CD4-positive, alpha-beta T cell treated with Interleukin-6 for 4 hours (primary cell): ENCODE measurements around the gene TUBB.
"Not testable (repeated sequence)": the region's sequence is repeated elsewhere in the genome, so short reads cannot be mapped to it uniquely, and the experiment has no call there.

Experiments used
- DNase-seq: peaks from one replicate; pipeline ENCODE4 v3.0.0-alpha.2; 2020; ENCODE audit warnings: mixed read lengths

TUBB gene

DNA sequence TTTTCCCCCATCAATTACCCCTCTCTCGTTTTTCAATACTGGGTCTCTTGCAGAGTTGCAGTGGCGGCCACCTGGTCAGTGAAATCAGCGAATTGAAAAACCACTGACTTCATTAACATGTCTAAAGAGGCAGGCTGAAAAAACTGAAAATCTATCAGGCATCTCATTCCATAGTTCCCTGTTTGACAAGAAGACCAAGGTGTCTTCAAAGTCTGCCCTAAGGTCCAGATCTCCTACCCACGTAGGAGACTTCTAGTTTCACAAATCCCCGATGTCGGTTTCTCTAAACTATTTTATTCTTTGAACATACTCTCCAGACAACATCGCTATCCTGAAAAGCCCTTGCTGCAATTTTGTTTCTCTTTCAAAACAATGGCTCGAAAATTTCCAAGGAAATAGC is 796 bp upstream of the TUBB start:
- DNase-seq = no peak

DNA sequence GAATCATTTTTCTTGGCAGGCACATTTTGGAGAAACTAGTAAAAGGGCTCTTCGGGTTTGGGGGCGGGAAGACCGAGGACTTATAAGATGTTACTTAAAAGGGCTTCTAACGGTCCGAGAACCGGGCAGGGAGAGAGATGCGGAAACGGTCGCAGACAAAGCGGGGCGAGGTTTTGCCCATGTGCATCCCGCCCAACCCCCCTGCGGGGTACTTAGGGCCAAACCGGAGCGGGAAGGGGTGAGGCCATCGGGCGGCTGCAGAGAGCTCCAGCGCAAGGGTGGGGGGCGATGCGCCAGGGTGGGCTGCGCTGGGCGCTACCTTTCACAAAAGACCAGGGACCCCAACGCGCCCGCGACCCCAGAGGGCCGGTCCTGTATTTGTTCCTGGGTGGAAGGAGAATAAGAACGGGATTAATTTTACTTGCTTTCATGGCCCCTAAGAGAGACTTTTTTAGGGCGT is 616 bp downstream of the TUBB start:
- DNase-seq = peak; percentile 67

DNA sequence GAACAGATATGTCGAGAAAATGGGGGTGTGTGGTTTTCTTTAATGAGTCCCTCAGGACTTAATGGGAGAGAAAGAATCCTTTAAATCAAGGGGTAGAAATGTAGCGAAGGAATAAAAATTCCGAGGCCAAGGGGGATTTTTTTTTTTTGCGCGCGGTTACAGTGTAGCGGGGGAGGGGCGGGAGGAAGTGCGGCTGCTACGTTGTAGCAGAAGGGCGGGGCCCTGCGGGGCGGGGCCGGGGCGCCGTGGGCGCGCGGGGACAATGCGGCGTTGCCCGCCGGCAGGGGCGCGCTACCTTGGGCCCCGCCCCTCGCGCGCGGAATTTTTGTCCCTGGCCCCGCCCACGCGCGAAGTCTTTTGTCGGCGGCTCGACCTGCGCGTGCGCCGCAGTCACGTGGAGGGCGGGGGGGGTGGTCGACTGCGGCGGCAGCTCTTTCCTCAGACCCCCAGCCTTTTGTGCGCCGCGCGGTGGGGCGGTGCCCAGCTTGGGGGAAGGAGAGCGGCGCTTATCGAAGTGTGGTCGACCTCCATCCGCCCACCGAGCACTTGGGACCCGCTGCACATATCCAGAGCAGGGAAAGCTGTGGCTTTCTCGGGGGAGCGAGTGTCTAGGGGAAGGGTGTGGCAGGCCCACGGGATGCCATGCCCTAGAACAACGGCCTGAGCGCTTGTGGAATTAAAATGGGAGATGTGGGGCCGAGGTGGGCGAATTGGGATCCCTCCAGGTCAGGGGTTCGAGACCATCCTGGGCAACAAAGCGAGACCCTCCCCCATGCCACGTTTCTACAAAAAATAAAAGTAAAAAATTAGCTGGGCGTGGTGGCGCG is 1.3 kb downstream of the TUBB start:
- peak; percentile 97 for DNase-seq

DNA sequence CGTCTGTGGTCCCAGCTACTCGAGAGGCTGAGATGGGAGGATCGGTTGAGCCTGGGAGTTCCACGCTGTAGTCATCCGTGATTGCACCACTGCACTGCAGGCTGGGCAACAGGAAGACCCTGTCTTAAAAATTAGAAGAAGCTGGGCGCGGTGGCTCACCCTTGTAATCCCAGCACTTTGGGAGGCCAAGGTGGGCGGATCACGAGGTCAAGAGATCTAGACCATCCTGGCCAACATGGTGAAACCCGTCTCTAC is 1.8 kb downstream of the TUBB start:
- DNase-seq = not testable (repeated sequence)

DNA sequence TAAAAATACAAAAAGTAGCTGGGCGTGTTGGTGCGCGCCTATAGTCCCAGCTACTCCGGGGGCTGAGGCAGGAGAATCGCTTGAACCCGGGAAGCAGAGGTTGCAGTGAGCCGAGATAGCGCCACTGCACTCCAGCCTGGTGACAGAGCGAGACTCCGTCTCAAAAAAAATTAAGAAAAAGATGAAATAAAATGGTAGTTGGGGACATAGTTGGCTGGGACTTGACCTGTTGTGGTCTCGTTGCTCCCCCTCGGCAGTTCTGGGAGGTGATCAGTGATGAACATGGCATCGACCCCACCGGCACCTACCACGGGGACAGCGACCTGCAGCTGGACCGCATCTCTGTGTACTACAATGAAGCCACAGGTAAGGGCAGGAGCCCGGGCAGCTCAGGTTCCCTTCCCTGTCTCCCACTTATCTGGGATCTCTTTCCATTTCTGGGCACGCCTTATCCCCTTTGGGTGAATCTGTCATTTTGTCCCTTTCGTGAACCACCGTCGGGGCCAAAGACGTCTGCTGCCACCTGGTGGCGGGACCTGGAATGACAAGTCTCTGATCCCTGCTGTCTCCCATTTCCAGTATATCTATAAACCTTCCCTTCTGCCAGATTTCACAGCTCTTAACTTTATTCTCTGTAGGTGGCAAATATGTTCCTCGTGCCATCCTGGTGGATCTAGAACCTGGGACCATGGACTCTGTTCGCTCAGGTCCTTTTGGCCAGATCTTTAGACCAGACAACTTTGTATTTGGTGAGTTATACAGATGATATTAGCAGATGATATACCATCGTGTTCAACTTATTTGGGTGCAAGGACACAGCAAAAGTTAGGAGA is 2.3 kb downstream of the TUBB start:
- peak; percentile 86 for DNase-seq

DNA sequence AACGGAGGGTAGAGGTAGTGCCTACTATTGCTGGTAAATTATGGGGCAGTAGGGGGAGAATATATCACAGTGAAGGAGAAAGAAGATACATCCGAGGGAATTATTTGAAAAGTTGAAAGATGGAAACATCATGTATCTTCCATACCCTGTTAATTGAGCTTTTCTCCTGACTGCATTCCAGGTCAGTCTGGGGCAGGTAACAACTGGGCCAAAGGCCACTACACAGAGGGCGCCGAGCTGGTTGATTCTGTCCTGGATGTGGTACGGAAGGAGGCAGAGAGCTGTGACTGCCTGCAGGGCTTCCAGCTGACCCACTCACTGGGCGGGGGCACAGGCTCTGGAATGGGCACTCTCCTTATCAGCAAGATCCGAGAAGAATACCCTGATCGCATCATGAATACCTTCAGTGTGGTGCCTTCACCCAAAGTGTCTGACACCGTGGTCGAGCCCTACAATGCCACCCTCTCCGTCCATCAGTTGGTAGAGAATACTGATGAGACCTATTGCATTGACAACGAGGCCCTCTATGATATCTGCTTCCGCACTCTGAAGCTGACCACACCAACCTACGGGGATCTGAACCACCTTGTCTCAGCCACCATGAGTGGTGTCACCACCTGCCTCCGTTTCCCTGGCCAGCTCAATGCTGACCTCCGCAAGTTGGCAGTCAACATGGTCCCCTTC is 3.1 kb downstream of the TUBB start:
- DNase-seq = not testable (repeated sequence)

DNA sequence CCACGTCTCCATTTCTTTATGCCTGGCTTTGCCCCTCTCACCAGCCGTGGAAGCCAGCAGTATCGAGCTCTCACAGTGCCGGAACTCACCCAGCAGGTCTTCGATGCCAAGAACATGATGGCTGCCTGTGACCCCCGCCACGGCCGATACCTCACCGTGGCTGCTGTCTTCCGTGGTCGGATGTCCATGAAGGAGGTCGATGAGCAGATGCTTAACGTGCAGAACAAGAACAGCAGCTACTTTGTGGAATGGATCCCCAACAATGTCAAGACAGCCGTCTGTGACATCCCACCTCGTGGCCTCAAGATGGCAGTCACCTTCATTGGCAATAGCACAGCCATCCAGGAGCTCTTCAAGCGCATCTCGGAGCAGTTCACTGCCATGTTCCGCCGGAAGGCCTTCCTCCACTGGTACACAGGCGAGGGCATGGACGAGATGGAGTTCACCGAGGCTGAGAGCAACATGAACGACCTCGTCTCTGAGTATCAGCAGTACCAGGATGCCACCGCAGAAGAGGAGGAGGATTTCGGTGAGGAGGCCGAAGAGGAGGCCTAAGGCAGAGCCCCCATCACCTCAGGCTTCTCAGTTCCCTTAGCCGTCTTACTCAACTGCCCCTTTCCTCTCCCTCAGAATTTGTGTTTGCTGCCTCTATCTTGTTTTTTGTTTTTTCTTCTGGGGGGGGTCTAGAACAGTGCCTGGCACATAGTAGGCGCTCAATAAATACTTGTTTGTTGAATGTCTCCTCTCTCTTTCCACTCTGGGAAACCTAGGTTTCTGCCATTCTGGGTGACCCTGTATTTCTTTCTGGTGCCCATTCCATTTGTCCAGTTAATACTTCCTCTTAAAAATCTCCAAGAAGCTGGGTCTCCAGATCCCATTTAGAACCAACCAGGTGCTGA is 3.9 kb downstream of the TUBB start:
- not testable (repeated sequence) for DNase-seq

DNA sequence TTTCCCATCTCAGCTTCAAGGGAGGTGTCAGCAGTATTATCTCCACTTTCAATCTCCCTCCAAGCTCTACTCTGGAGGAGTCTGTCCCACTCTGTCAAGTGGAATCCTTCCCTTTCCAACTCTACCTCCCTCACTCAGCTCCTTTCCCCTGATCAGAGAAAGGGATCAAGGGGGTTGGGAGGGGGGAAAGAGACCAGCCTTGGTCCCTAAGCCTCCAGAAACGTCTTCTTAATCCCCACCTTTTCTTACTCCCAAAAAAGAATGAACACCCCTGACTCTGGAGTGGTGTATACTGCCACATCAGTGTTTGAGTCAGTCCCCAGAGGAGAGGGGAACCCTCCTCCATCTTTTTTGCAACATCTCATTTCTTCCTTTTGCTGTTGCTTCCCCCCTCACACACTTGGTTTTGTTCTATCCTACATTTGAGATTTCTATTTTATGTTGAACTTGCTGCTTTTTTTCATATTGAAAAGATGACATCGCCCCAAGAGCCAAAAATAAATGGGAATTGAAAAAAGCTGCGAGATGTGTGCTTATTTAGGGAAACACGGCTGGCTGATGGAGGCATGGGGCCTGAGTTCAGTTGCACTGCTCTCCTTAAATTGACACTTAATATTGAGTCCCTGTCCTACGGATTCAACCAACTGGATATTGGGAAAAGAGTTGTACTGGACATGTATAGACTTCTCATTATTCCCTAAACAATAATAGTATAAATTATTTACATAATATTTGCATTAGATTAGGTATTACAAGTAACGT is 4.9 kb downstream of the TUBB start:
- no peak for DNase-seq

DNA sequence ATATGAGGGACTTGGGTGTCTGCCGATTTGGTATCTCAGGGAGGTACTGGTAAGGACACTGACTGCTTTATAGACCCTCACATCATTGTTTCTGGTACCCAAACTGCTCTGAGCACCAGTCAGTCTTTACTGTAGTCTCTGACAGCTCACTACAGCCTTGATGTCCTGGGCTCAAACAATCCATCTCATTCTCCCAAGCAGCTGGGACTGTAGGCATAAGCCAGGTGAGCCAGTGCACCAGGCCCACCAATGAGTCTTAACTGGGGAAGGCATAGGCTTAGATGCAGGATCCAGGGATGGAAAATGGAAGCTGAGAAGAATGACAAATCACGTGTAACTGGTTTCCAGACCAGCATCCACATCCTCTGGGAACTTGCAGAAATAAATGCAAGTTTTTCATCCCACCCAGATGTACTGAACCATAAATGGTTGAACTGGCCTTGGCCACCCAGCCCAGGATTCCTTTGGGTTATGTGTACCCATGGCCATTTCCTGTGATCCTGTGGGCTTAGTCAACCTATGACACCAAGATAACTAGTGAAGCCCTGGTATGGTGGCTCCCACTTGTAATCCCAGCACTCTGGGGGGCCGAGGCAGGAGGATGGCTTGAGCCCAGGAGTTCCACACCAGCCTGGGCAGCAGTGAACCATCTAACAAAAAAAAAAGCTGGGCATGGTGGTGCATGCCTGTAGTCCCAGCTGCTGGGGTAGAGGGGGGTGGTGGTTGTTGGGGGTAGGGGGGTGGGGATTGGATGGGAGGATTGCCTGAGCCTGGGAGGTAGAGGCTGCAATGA is 5.8 kb downstream of the TUBB start:
- no peak for DNase-seq

DNA sequence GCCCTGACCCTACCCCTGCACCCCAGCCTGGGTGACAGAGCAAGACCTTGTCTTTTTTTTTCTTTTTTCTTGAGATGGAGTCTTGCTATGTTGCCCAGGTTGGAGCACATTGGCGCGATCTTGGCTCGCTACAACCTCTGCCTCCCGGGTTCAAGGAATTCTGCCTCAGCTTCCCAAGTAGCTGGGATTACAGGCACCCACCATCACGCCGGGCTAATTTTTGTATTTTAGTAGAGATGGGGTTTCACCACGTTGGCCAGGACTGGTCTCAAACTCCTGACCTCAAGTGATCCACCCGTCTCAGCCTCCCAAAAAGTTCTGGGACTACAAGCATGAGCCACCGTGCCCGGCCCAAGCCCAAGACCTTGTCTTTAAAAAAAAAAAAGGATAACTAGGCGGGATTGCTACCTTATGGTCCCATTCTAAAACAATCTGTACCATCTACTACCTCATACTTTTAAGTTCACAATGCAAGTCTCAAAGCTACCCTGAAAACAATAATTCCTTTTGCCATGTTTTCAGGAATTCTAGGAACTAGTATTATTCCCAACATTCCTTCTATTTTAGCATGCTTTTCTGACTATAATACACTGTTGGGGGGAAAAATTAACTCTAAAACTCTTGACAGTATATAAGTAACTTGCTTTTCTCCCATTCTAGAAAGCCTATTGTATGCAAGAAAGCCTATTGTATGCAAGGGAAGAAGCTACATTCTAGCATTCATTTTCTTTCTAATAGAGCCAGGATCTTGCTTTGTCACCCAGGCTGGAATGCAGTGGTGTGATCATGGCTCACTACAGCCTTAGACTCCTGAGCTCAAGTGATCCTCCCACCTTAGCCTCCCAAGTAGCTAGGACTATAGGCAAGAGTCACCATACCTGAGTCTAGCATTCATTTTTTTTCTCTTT is 6.6 kb downstream of the TUBB start:
- DNase-seq = no peak

DNA sequence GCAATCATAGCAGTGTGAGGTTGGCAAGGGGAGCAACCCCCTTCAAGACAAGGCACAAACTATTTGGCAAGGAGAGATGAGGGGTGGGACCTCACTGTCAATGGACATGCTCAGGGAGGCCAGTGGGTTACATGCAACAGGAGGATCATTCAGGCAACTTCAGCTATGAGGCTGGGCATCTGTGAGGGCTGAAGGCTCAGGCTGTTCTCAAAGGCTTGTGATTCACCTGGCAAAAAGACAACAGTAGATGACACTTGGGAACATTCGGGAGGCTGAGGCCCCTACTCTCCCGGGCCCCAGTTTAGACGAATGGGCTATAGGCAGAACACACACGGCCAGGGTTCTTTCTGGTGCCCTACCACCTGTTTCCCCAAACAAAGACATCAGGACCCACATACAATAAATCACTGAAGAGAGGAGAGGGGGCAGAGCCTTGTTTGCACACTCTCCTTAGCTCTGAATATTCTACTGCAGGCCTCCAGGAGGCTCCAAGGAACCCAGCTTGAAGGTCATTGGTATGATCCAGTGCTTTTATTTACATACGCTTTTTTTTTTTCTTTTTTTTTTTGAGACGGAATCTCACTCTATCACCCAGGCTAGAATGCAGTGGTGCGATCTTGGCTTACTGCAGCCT is 7.9 kb downstream of the TUBB start:
- DNase-seq = no peak

DNA sequence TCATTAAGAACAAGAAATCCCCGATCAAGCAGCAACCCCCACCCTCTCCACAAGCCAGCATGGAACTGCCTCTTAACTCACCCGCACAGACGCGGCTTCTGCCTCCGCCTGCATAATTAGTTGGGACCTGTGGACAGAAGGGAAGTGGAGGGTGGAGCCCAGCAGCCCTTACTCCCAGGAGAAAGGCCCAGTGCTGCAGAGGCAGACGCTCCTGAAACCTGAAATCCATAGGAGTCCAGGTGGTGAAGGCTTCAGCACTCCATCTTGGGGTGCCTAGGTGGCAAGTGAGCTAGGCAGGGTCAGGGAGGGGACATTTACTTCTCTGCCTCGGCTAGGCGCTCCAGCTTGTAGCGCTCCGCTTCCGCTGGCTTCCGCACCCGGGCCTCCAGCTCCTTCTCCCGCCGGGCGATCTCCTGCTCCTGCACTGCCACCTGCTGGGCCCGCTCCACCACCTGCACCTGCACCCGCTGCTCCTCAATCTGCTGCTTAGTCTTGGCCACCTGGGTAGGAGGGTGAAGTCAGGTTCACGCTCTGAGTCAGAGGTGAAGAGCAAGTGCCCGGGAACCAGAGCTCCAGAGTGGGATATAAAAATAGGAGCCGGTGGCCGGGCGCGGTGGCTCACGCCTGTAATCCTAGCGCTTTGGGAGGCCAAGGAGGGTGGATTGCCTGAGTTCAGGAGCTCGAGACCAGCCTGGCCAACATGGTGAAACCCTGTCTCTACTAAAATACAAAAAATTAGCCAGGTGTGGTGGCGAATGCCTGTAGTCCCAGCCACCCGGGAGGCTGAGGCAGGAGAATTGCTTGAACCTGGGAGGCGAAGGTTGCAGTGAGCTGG is 10.7 kb downstream of the TUBB start:
- DNase-seq = peak; percentile 92

DNA sequence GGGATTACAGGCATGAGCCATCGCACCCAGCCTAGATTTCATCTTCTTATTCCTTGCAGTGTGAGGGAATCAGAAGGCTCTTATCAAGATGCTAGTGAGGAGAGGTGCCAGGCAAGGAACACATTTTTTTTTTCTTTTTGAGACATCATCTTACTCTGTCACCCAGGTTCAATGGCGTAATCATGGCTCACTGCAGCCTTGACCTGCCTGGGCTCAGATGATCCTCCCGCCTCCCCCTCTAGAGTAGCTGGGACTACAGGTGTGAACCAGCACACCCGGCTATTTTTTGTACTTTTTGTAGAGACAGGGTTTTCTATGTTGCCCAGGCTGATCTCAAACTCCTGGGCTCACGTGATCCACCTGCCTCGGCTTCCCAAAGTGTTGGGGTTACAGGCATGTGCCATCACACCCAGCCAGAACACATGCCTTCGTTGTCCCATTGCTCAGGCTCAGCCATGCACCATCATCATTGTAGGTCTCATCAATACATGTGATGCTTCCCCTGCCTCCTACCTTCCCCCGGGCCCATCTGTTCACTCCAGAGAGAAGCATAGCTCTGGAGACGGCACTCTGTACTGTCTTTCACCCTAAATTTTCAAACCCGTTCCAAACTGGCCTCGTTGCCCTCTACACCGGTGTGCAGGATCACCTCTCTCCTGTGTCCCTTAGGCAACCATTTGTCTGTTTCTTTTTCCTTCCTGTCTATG is 12.2 kb downstream of the TUBB start:
- DNase-seq = no peak

DNA sequence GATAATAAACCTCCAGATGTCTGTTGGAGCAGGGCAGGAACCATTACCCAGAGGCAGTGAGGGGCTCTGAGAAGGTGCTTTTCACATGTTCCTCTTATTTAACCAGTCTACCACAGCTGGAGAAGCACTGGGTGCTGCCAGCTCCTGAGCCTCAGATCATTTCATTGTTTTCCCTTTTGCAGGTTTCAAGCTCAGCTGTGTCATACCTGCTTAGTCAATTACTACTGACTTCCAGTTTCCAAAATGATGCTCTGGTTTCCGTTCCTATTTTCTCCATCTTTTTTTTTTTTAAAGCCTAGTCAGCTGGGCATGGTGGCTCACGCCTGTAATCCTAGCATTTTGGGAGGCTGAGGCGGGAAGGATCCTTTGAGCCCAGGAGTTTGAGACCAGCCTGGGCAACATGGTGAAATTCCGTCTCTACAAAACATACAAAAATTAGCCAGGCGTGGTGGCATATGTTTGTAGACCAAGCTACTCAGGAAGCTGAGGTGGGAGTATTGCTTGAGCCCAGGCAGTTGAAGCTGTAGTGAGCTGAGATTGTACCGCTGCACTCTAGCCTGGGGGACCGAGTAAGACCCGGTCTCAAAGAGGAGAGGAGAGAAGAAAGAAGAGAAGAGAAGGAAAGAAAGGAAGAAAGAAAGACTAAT is 15.6 kb downstream of the TUBB start:
- no peak for DNase-seq

DNA sequence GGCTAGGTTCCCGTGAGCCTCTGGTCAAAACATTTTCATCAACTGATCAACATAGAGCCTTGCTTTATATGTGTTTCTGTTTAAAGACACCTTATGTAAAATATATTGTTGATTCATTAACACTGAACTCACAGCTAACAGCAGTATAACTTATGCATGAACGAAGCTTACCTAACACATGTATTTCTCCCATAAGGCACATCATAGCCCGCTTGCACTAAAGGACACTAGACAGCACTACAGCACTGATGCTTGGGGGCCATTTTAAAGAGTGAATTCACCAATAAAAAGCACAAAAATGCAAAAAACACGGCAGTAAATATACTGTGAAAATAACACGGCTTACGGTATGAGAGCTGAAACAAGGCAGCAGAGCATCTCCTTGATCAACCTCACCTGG is 18.4 kb downstream of the TUBB start:
- DNase-seq = no peak

DNA sequence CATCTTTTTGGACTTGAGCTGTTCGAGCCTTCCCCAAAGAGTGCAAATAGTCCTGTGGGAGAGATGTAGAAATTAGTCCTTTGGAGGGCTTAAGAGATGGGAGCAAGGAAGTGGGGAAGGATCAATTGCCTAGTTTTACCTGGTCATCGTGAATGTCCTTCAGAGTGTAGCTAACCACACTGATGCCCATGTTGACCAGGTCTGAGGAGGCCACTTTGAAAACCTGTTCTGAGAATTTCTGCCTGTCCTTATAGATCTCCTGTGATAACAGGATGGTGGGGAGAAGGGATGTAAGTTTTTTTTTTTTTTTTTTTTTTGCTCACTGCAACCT is 20.4 kb downstream of the TUBB start:
- no peak for DNase-seq

DNA sequence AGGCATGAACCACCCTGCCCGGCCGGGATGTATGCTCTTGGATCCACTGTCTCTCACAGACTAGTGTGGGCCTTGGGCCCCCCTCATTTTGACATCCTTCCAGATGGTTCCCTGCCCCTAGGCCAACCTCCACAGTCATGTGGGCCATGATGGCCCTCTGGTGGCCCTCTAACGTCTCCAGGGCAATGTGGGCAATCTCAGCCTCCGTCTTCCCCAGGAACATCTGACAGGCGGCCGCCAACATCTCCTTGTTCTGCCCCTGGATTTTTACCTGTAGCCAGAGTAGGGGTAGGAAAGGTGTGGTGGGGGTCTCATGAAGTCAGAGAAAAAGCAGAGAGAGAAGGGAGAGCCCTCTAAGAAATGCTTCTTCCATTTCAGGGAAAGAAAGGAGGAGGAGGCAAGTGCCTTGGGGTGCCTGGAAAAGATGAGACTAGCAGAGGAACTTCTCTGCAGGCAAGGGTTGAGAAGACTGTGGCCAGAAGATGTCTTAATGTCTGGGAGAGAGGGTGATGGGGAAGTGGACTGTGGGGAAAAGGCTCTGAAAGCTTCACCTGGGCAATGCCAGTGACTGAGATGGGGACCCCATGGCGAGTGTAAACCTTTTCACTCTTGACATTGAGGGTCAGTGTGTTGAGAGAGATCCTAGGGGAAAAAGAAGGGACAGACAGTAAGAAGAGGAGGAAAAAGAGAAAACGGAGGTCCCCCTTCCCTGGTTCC is 21.1 kb downstream of the TUBB start:
- DNase-seq = no peak
